ENCODE data around the gene LRRFIP2. TPM values are rescaled to one million over a fixed set of nuclear protein-coding genes. Genes with fewer than 3 reads are reported as not detected.

Gene LRRFIP2
- total and polyA plus RNA-seq, 2 donors (not counting 1 experiment from before 2014, with no cell fraction given) = 83.7 to 149 TPM

DNA sequence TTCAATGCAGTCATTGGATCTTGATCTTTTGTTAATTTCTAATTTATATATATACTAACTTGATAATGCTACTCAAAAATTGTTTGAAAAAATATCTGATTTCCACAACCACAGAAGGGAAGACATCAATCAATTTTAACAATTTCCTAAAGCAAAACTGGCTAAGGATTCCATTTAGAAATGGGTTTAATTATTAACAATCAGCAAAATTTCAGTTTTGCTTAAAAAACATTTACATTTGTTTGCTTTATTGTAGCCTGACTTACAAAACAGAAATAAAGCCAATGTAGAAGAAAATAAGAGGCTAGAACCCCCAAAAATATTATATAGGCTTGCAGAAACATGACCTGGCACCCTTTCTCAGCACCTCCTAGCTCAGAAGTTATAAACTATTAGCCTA, 74.9 kb downstream of the LRRFIP2 start:
- Histone ChIP-seq H3K27ac (ENCODE audit: insufficient read depth, low read length) (no peak overlapping the region), H3K79me2 (ENCODE audit: control insufficient read depth, insufficient read depth, low read length) (peaks cover 6% of the 10 kb centered on the region)

DNA sequence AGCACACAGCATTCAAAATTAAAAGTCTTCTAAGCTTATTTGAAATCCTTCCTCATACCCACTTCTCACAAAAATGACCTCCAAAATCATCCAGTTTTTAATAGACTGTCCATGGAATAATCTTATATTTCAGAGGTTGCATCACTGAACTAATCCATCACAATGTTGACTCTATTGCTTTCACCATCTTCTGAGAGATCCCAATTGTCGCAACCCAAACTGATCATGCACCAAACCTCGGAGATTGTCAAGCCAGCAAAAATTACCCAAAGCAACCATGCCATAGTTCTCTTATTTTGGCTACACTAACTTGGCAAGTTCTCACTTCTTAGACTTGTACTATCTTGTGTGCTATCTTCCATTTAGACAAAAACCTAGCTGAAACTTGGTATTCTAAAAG, 75.5 kb downstream of the LRRFIP2 start:
- H3K27ac ChIP-seq (ENCODE audit: insufficient read depth, low read length) = no peak overlapping the region
- no peaks in the 10 kb centered on the region for H3K36me3 ChIP-seq (ENCODE audit: control insufficient read depth, insufficient read depth, low read length)
- H4K20me1 ChIP-seq (ENCODE audit: control insufficient read depth, extremely low read depth, insufficient read depth, low read length) = no peaks in the 10 kb centered on the region
- peaks cover 5% of the 10 kb centered on the region for H3K4me1 ChIP-seq (ENCODE audit: control insufficient read depth, extremely low read depth, insufficient read depth, low read length)
- no peak overlapping the region for H3K4me3 ChIP-seq (replicated peaks in 1 of 4; ENCODE audit: control extremely low read depth in 1 of 4, insufficient read depth in 1 of 4, low read depth in 3 of 4, low read length in 4 of 4)
- TF ChIP-seq EZH2 (IDR thresholded peaks at IDR 0.05; ENCODE audit: low read length, missing control alignments) = no peak
- TF ChIP-seq, protein P1, sequence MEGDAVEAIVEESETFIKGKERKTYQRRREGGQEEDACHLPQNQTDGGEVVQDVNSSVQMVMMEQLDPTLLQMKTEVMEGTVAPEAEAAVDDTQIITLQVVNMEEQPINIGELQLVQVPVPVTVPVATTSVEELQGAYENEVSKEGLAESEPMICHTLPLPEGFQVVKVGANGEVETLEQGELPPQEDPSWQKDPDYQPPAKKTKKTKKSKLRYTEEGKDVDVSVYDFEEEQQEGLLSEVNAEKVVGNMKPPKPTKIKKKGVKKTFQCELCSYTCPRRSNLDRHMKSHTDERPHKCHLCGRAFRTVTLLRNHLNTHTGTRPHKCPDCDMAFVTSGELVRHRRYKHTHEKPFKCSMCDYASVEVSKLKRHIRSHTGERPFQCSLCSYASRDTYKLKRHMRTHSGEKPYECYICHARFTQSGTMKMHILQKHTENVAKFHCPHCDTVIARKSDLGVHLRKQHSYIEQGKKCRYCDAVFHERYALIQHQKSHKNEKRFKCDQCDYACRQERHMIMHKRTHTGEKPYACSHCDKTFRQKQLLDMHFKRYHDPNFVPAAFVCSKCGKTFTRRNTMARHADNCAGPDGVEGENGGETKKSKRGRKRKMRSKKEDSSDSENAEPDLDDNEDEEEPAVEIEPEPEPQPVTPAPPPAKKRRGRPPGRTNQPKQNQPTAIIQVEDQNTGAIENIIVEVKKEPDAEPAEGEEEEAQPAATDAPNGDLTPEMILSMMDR (conservative IDR thresholded peaks at IDR 0.05 in 1 of 2, IDR thresholded peaks at IDR 0.05 in 1 of 2; ENCODE audit: low read depth in 1 of 2, low read length in 2 of 2) = no peak
- H3K27me3 ChIP-seq (ENCODE audit: control insufficient read depth, insufficient read depth, low read length) = no peaks in the 10 kb centered on the region
- no peak overlapping the region for H3K4me2 ChIP-seq (ENCODE audit: extremely low read depth, insufficient read depth, low read length)
- no peak overlapping the region for H3K9ac ChIP-seq (ENCODE audit: insufficient read depth, low read length)
- H3K79me2 ChIP-seq (ENCODE audit: control insufficient read depth, insufficient read depth, low read length) = peaks cover 6% of the 10 kb centered on the region
- no peak for DNase-seq (ENCODE audit: low read depth in 2 of 2)
- no peak overlapping the region for H2AFZ ChIP-seq (ENCODE audit: low read length)
- H3K9me3 ChIP-seq (ENCODE audit: control insufficient read depth, insufficient read depth, low read depth, low read length) = no peaks in the 10 kb centered on the region

More for the DNA sequence above, 74.9 kb downstream of the LRRFIP2 start:
- Histone ChIP-seq H3K4me1 (ENCODE audit: control insufficient read depth, extremely low read depth, insufficient read depth, low read length) (peaks cover 5% of the 10 kb centered on the region), H2AFZ (ENCODE audit: low read length) (no peak overlapping the region), H3K4me3 (replicated peaks in 1 of 4; ENCODE audit: control extremely low read depth in 1 of 4, insufficient read depth in 1 of 4, low read depth in 3 of 4, low read length in 4 of 4) (no peak overlapping the region), H3K27me3 (ENCODE audit: control insufficient read depth, insufficient read depth, low read length) (no peaks in the 10 kb centered on the region), H3K36me3 (ENCODE audit: control insufficient read depth, insufficient read depth, low read length) (no peaks in the 10 kb centered on the region), H4K20me1 (ENCODE audit: control insufficient read depth, extremely low read depth, insufficient read depth, low read length) (no peaks in the 10 kb centered on the region), H3K9ac (ENCODE audit: insufficient read depth, low read length) (no peak overlapping the region), H3K4me2 (ENCODE audit: extremely low read depth, insufficient read depth, low read length) (no peak overlapping the region), H3K9me3 (ENCODE audit: control insufficient read depth, insufficient read depth, low read depth, low read length) (no peaks in the 10 kb centered on the region)
- DNase-seq (ENCODE audit: low read depth in 2 of 2) = no peak
- no peak for TF ChIP-seq EZH2 (IDR thresholded peaks at IDR 0.05; ENCODE audit: low read length, missing control alignments)
- TF ChIP-seq, protein P1 (conservative IDR thresholded peaks at IDR 0.05 in 1 of 2, IDR thresholded peaks at IDR 0.05 in 1 of 2; ENCODE audit: low read depth in 1 of 2, low read length in 2 of 2) = no peak

DNA sequence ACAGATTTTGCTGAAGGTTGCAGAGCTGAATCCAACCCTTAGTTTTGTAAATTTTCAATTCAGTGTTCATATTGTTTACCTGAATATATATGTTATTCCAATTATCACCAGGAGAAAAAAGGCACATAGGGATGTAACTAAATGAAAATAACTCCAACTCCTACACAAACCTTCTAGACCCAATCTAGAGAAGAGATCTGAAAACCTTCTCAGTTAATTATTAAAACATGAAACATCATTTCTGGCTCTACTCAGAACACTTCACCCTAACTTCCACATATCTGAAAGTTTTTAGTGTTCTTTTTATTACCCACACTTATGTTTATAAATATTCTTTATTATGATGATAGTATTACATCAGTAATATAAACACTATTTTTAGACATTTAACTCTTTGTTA, 76.6 kb downstream of the LRRFIP2 start:
- H3K4me1 ChIP-seq (ENCODE audit: control insufficient read depth, extremely low read depth, insufficient read depth, low read length) = peaks cover 5% of the 10 kb centered on the region
- no peaks in the 10 kb centered on the region for H3K36me3 ChIP-seq (ENCODE audit: control insufficient read depth, insufficient read depth, low read length)
- H3K79me2 ChIP-seq (ENCODE audit: control insufficient read depth, insufficient read depth, low read length) = peaks cover 6% of the 10 kb centered on the region
- no peaks in the 10 kb centered on the region for H4K20me1 ChIP-seq (ENCODE audit: control insufficient read depth, extremely low read depth, insufficient read depth, low read length)
- H3K27ac ChIP-seq (ENCODE audit: insufficient read depth, low read length) = no peak overlapping the region
- no peak overlapping the region for H3K4me2 ChIP-seq (ENCODE audit: extremely low read depth, insufficient read depth, low read length)
- no peak overlapping the region for H3K4me3 ChIP-seq (replicated peaks in 1 of 4; ENCODE audit: control extremely low read depth in 1 of 4, insufficient read depth in 1 of 4, low read depth in 3 of 4, low read length in 4 of 4)
- no peak overlapping the region for H2AFZ ChIP-seq (ENCODE audit: low read length)
- no peaks in the 10 kb centered on the region for H3K27me3 ChIP-seq (ENCODE audit: control insufficient read depth, insufficient read depth, low read length)
- no peak for DNase-seq (ENCODE audit: low read depth in 2 of 2)
- no peak overlapping the region for H3K9ac ChIP-seq (ENCODE audit: insufficient read depth, low read length)
- TF ChIP-seq EZH2 (IDR thresholded peaks at IDR 0.05; ENCODE audit: low read length, missing control alignments) = no peak
- TF ChIP-seq, protein P1 (conservative IDR thresholded peaks at IDR 0.05 in 1 of 2, IDR thresholded peaks at IDR 0.05 in 1 of 2; ENCODE audit: low read depth in 1 of 2, low read length in 2 of 2) = no peak
- no peaks in the 10 kb centered on the region for H3K9me3 ChIP-seq (ENCODE audit: control insufficient read depth, insufficient read depth, low read depth, low read length)

Measured in fibroblast of lung (primary cell).